Inflammatory macrophage treated with lipopolysaccharide for 4 hours (primary cell): ENCODE results near the gene AFDN.
"Not testable (repeated sequence)": the region's sequence is repeated elsewhere in the genome, so short reads cannot be mapped to it uniquely, and the experiment has no call there.

ENCODE experiments used
- DNase-seq: peaks from one replicate; pipeline ENCODE4 v3.0.0-alpha.2; 2020

AFDN gene

GRCh38 chr6:167984876-167985604 is 158.3 kb downstream of the AFDN start:
- DNase-seq, result no peak

- DNase-seq, result no peak
Observed at GRCh38 chr6:167985911-167986595, 159.3 kb downstream of the AFDN start.

GRCh38 chr6:167987396-167988153 is 160.9 kb downstream of the AFDN start:
- no peak for DNase-seq

GRCh38 chr6:167988154-167988495 is 161.4 kb downstream of the AFDN start:
- DNase-seq, result no peak

- DNase-seq, result no peak
Observed at GRCh38 chr6:167988945-167989841, 162.5 kb downstream of the AFDN start.

- no peak for DNase-seq
Observed at GRCh38 chr6:167990016-167990945, 163.6 kb downstream of the AFDN start.

GRCh38 chr6:167993169-167993568 is 166.5 kb downstream of the AFDN start:
- DNase-seq, result no peak

GRCh38 chr6:167993831-167994230 is 167.1 kb downstream of the AFDN start:
- no peak for DNase-seq

- no peak for DNase-seq
Observed at GRCh38 chr6:167995302-167995701, 168.6 kb downstream of the AFDN start.

GRCh38 chr6:167995731-167996151 is 169.0 kb downstream of the AFDN start:
- no peak for DNase-seq

- no peak for DNase-seq
Observed at GRCh38 chr6:167996424-167997199, 169.9 kb downstream of the AFDN start.

- no peak for DNase-seq
Observed at GRCh38 chr6:167997642-167998041, 170.9 kb downstream of the AFDN start, which contains the start of gene KIF25. KIF25 (plus strand) TSS chr6:167997671; CDS start chr6:168029586, 31,915 bp downstream.

GRCh38 chr6:167998215-167998614 is 171.5 kb downstream of the AFDN start:
- DNase-seq, result no peak

- DNase-seq, result no peak
Observed at GRCh38 chr6:168000198-168001028, 173.7 kb downstream of the AFDN start.

- DNase-seq, result no peak
Observed at GRCh38 chr6:168001029-168001332, 174.3 kb downstream of the AFDN start.

GRCh38 chr6:168001514-168001913 is 174.8 kb downstream of the AFDN start:
- DNase-seq, result not testable (repeated sequence)

GRCh38 chr6:168002804-168003203 is 176.1 kb downstream of the AFDN start:
- DNase-seq, result no peak

- DNase-seq, result no peak
Observed at GRCh38 chr6:168004023-168004422, 177.3 kb downstream of the AFDN start.

- no peak for DNase-seq
Observed at GRCh38 chr6:168004945-168005344, 178.2 kb downstream of the AFDN start.

- DNase-seq, result no peak
Observed at GRCh38 chr6:168005796-168006195, 179.1 kb downstream of the AFDN start.
